ENCODE results near the gene SLC25A13. TPM values are rescaled to one million over a fixed set of nuclear protein-coding genes. Genes with fewer than 3 reads are reported as not detected.

The SLC25A13 gene
- total RNA-seq, 120 experiments from 2014 or later, result 8.6 to 61.9 (median 21.0) TPM

Small RNA genes within 50 kb of the gene (microRNA-seq; reads per million reads assigned to microRNA genes)
- gene MIR591, result 0 reads per million in 43 experiments
